ENCODE measurements around the gene HOXC4. TPM values are rescaled to one million over a fixed set of nuclear protein-coding genes. Genes with fewer than 3 reads are reported as not detected.
"Not testable (repeated sequence)": the region's sequence is repeated elsewhere in the genome, so short reads cannot be mapped to it uniquely, and the experiment has no call there.

The HOXC4 gene
- total RNA-seq, 1 experiment from 2014 or later = 4.1 TPM

DNA sequence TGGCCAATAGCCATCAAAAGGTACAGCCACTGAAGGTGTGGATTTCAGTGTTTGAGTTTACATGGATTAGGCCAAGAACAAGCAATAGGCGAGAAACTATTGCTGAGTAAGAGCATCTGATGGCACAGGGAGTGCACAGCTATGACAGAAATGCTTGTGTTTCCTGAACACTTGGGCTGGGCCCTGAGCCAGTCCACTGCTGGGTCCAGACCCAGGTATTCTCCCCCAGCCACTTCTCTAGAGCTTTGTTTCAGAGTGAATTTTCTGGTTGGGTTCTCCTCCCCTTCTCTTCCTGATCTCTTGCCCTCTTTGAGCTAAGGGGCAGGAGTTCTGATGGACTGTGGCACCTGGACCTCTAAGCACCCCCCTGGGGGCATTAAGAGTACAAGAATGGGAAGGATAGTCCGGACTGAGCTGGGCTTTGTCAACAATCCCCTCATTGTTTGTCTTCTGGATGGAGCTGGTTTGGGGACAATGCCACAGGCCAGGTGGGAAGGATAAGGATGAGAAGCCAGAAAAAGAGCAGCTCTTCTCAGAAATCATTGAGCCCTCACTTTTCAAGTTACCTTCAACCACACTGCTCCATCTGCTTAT is 12.4 kb upstream of the HOXC4 start:
- Mint-ChIP-seq H3K27ac (ENCODE audit: unreplicated experiment) (no peak overlapping the region), H3K36me3 (ENCODE audit: insufficient read depth, unreplicated experiment) (no peaks in the 10 kb centered on the region), H3K4me1 (ENCODE audit: low read depth, unreplicated experiment) (peaks cover 25% of the 10 kb centered on the region), H3K27me3 (ENCODE audit: insufficient read depth, unreplicated experiment) (no peaks in the 10 kb centered on the region), H3K9me3 (ENCODE audit: unreplicated experiment) (no peaks in the 10 kb centered on the region), H3K4me3 (ENCODE audit: unreplicated experiment) (no peak overlapping the region)
- POLR2A ChIA-PET = interaction anchor here (0.5 kb wide), 1 partner anchor 32 kb away, joined by 5 read pairs; the partner anchor contains the start of gene HOXC8
- DNase-seq = no peak
- TF ChIP-seq CTCF (IDR thresholded peaks at IDR 0.05; ENCODE audit: insufficient read depth in 1 of 2, low read depth in 1 of 2, low read length in 1 of 2, severe bottlenecking in 1 of 2, unreplicated experiment in 1 of 2) = no peak
- no peaks in the 10 kb centered on the region for H3K27me3 ChIP-seq (replicated peaks; ENCODE audit: control insufficient read depth, insufficient read depth, low read length)
- peaks cover 20% of the 10 kb centered on the region for H3K4me1 ChIP-seq
- CTCF ChIA-PET = interaction anchor here (0.6 to 3.3 kb wide), 4 partner anchors 93 to 160 kb away, joined by 3 to 13 read pairs (median 4); no protein-coding TSS in a partner anchor
- intact Hi-C loops (cut with micrococcal nuclease; ENCODE audit: unreplicated experiment) = no loop called here
- H3K9me3 ChIP-seq = no peaks in the 10 kb centered on the region
- H3K36me3 ChIP-seq (ENCODE audit: control insufficient read depth, insufficient read depth, low read length) = no peaks in the 10 kb centered on the region
- no TSS peak for BruUV-seq (replicated peaks)
- H3K4me3 ChIP-seq (ENCODE audit: low read depth, low read length) = no peak overlapping the region

GRCh38 chr12:54042033-54042432 is 11.6 kb upstream of the HOXC4 start:
- H3K9me3 Mint-ChIP-seq (ENCODE audit: unreplicated experiment); DNase-seq; BruUV-seq (replicated peaks); POLR2A ChIA-PET; H3K36me3 Mint-ChIP-seq (ENCODE audit: insufficient read depth, unreplicated experiment); H3K9me3 ChIP-seq; H3K36me3 ChIP-seq (ENCODE audit: control insufficient read depth, insufficient read depth, low read length); H3K4me3 ChIP-seq (ENCODE audit: low read depth, low read length); H3K27me3 Mint-ChIP-seq (ENCODE audit: insufficient read depth, unreplicated experiment); H3K4me3 Mint-ChIP-seq (ENCODE audit: unreplicated experiment); H3K27ac Mint-ChIP-seq (ENCODE audit: unreplicated experiment); intact Hi-C loops (cut with micrococcal nuclease; ENCODE audit: unreplicated experiment); H3K27me3 ChIP-seq (replicated peaks; ENCODE audit: control insufficient read depth, insufficient read depth, low read length); CTCF ChIA-PET: not testable (repeated sequence)
- H3K4me1 Mint-ChIP-seq (ENCODE audit: low read depth, unreplicated experiment) = peaks cover 25% of the 10 kb centered on the region
- H3K4me1 ChIP-seq = peaks cover 20% of the 10 kb centered on the region

DNA sequence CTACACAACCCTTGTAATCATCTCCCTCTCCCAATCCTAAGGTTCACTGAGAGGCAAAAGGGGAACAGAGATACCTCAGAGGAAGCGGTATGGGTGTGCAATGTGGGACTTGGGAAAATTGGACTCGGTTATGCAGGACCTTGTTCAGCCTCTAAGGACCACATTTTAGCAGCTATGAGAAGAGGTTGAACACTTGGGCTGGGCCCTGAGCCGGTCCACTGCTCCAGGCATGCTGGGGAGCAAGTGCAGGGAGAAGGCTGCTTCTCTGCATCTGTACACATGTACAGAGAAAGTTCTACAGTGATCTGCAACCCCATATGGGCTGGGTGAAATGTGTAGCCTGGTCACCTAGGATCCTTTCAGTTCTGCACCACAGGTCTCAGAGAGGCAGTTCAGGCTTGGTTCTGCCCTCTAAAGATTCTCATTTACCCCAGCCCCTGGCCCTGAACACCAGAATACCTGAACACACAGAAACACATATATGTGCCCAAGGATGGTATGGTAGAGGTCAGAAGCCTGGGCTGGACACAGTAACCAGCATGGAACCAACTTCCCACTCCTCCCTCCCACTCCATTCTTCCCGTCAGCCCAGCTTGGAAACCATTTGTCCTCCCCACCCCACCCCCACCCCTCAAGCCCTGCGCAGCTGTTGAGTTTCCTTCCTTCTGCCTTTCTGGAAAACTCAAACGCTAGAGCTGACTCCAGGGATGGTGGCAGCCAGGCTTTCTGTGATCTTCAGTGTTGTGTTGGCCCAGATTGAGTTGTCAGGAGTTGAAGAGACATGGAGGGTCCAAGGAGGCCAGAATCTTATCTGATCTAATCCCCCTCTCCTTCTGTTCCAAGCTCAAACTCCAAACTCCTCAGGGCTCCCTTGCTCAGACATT is 10.4 kb upstream of the HOXC4 start:
- no peak overlapping the region for H3K4me3 Mint-ChIP-seq (ENCODE audit: unreplicated experiment)
- no peak for TF ChIP-seq CTCF (IDR thresholded peaks at IDR 0.05; ENCODE audit: insufficient read depth in 1 of 2, low read depth in 1 of 2, low read length in 1 of 2, severe bottlenecking in 1 of 2, unreplicated experiment in 1 of 2)
- no peaks in the 10 kb centered on the region for H3K27me3 ChIP-seq (replicated peaks; ENCODE audit: control insufficient read depth, insufficient read depth, low read length)
- no peak for DNase-seq
- H3K4me1 ChIP-seq = peaks cover 20% of the 10 kb centered on the region
- H3K4me1 Mint-ChIP-seq (ENCODE audit: low read depth, unreplicated experiment) = peaks cover 25% of the 10 kb centered on the region
- H3K27ac Mint-ChIP-seq (ENCODE audit: unreplicated experiment) = no peak overlapping the region
- POLR2A ChIA-PET = interaction anchor here (0.7 kb wide), 1 partner anchor 26 kb away, joined by 3 read pairs; no protein-coding TSS in a partner anchor
- intact Hi-C loops (cut with micrococcal nuclease; ENCODE audit: unreplicated experiment) = no loop called here
- CTCF ChIA-PET = interaction anchor here (0.6 to 1.2 kb wide), 2 partner anchors 121 to 158 kb away, joined by 3 to 4 read pairs; no protein-coding TSS in a partner anchor
- no peaks in the 10 kb centered on the region for H3K36me3 ChIP-seq (ENCODE audit: control insufficient read depth, insufficient read depth, low read length)
- H3K27me3 Mint-ChIP-seq (ENCODE audit: insufficient read depth, unreplicated experiment) = no peaks in the 10 kb centered on the region
- H3K9me3 ChIP-seq = no peaks in the 10 kb centered on the region
- H3K4me3 ChIP-seq (ENCODE audit: low read depth, low read length) = no peak overlapping the region
- no peaks in the 10 kb centered on the region for H3K9me3 Mint-ChIP-seq (ENCODE audit: unreplicated experiment)
- BruUV-seq (replicated peaks) = no TSS peak
- no peaks in the 10 kb centered on the region for H3K36me3 Mint-ChIP-seq (ENCODE audit: insufficient read depth, unreplicated experiment)
